CD4-positive, CD25-positive, alpha-beta regulatory T cell (primary cell): ENCODE data around the gene SLC44A2. TPM values are rescaled to one million over a fixed set of nuclear protein-coding genes. Genes with fewer than 3 reads are reported as not detected.

Experiments used
- ATAC-seq, 2 donors: fragments of 150-1000 bp; cut with Tn5 transposase; one replicate each; pipeline ENCODE4 v1.10.0; 2021; ENCODE audit warnings: low read depth in 2 of 2, moderate number of reproducible peaks in 2 of 2, moderate library complexity in 1 of 2
- DNase-seq, 3 donors: peaks; one replicate each; pipeline versions ENCODE4 v3.0.0 to v3.0.0-alpha.2; 2012 to 2022; ENCODE audit warnings: mixed read lengths in 1 of 3
- H3K27ac ChIP-seq: one replicate; pipeline ENCODE4 v1.7.0; 2013; ENCODE audit warnings: mild to moderate bottlenecking, low read length; ENCODE audit not compliant: insufficient read depth, poor library complexity, severe bottlenecking
- H3K27me3 ChIP-seq: one replicate; pipeline ENCODE4 v1.7.0; 2013; ENCODE audit warnings: low read length; ENCODE audit not compliant: control insufficient read depth, insufficient read depth
- H3K36me3 ChIP-seq: one replicate; pipeline ENCODE4 v1.7.0; 2013; ENCODE audit warnings: mild to moderate bottlenecking, low read length, moderate library complexity; ENCODE audit not compliant: control insufficient read depth, insufficient read depth
- H3K4me1 ChIP-seq: 2 replicates; pipeline ENCODE4 v1.7.0; 2013; ENCODE audit warnings: mild to moderate bottlenecking, low read length; ENCODE audit not compliant: insufficient read depth, control insufficient read depth, poor library complexity, severe bottlenecking
- H3K4me3 ChIP-seq: one replicate; pipeline ENCODE4 v1.7.0; 2013; ENCODE audit warnings: low read depth, mild to moderate bottlenecking, low read length, moderate library complexity
- H3K9me3 ChIP-seq, 2 experiments: 1 replicate in 1 of 2; 2 replicates in 1 of 2; pipeline ENCODE4 v1.7.0; 2013; ENCODE audit warnings: low read length in 2 of 2, mild to moderate bottlenecking in 1 of 2, moderate library complexity in 1 of 2; ENCODE audit not compliant: control insufficient read depth in 2 of 2
- H3K27ac Mint-ChIP-seq, 3 donors: one replicate each; pipeline ENCODE4 v1.8.0; 2020 to 2022; ENCODE audit warnings: mild to moderate bottlenecking in 3 of 3, mixed read lengths in 3 of 3, moderate library complexity in 2 of 3
- H3K27me3 Mint-ChIP-seq: one replicate; pipeline ENCODE4 v1.8.0; 2022; ENCODE audit warnings: mild to moderate bottlenecking, mixed read lengths
- H3K36me3 Mint-ChIP-seq: one replicate; pipeline ENCODE4 v1.8.0; 2020; ENCODE audit warnings: mixed read lengths
- H3K4me1 Mint-ChIP-seq, 4 donors: one replicate each; pipeline ENCODE4 v1.8.0; 2020 to 2022; ENCODE audit warnings: mixed read lengths in 4 of 4, mild to moderate bottlenecking in 1 of 4
- H3K4me3 Mint-ChIP-seq, 4 donors: one replicate each; pipeline ENCODE4 v1.8.0; 2020 to 2022; ENCODE audit warnings: mild to moderate bottlenecking in 4 of 4, mixed read lengths in 4 of 4, moderate library complexity in 3 of 4
- H3K9me3 Mint-ChIP-seq, 7 donors: one replicate each; pipeline ENCODE4 v1.8.0; 2020 to 2022; ENCODE audit warnings: mixed read lengths in 7 of 7, mild to moderate bottlenecking in 3 of 7, moderate library complexity in 2 of 7
- polyA plus RNA-seq, 4 donors: library from polyadenylated mRNA; unstranded; fragments of 300-500 nt; fragmentation: Illumina TruSeq; gene quantifications; one replicate each; pipeline ENCODE4 v1.2.3, GENCODE V29; 2021
- total RNA-seq: library from RNA; stranded (reverse); gene quantifications from one replicate; pipeline ENCODE4 v1.2.3, GENCODE V29; 2022

The SLC44A2 gene
- total and polyA plus RNA-seq, 5 donors from 2014 or later, result 225 to 280 (median 254) TPM

- H3K4me3 ChIP-seq, result no peak overlapping the region
- ATAC-seq (peak in 1 of 2 donors; percentile 18), DNase-seq (no peak)
- H3K9me3 ChIP-seq, result no peaks in the 10 kb centered on the region
- Mint-ChIP-seq H3K27ac (no peak overlapping the region), H3K36me3 (peaks cover 26% of the 10 kb centered on the region), H3K4me1 (peaks cover 0 to 2% (median 0%) of the 10 kb centered on the region in 4 donors), H3K27me3 (no peaks in the 10 kb centered on the region), H3K9me3 (no peaks in the 10 kb centered on the region), H3K4me3 (no peak overlapping the region)
- no peak overlapping the region for H3K27ac ChIP-seq
- no peaks in the 10 kb centered on the region for H3K27me3 ChIP-seq
- no peaks in the 10 kb centered on the region for H3K4me1 ChIP-seq
- peaks cover 92% of the 10 kb centered on the region for H3K36me3 ChIP-seq
These were observed 54.4 kb downstream of the SLC44A2 start for GRCh38 chr19:10679743-10680142.

DNA sequence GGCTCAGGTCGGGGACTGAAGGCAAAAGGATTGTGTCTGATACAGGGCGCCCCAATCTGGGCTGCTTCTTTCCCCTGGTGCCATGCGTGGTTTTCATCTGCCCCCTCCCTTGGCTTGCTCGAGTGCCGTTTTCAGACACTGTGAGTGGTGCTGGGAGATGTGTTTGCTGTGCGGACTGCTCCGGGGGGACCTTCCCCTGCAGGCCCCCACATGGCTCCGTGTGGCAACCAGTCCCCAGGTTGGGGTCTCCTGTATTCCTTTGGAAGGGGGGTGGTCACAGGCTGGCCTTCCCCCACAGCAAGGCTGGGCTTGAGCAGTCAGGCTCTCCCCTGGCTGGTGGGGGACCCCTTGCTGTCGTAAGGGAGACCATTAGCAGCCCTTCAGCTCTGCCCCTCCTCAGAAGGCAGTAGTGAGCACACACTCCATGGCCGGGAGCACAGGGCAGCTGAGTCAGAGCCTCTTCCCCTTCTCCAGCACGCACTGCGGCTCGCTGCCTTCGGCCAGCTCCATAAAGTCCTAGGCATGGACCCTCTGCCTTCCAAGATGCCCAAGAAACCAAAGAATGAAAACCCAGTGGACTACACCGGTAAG is 55.3 kb downstream of the SLC44A2 start:
- Mint-ChIP-seq H3K4me1 (no peaks in the 10 kb centered on the region), H3K27me3 (no peaks in the 10 kb centered on the region), H3K36me3 (peaks cover 27% of the 10 kb centered on the region), H3K9me3 (no peaks in the 10 kb centered on the region), H3K4me3 (no peak overlapping the region), H3K27ac (no peak overlapping the region)
- peaks cover 92% of the 10 kb centered on the region for H3K36me3 ChIP-seq
- H3K4me3 ChIP-seq, result no peak overlapping the region
- no peaks in the 10 kb centered on the region for H3K27me3 ChIP-seq
- ATAC-seq (no peak), DNase-seq (no peak)
- no peak overlapping the region for H3K27ac ChIP-seq
- no peaks in the 10 kb centered on the region for H3K4me1 ChIP-seq
- no peaks in the 10 kb centered on the region for H3K9me3 ChIP-seq

DNA sequence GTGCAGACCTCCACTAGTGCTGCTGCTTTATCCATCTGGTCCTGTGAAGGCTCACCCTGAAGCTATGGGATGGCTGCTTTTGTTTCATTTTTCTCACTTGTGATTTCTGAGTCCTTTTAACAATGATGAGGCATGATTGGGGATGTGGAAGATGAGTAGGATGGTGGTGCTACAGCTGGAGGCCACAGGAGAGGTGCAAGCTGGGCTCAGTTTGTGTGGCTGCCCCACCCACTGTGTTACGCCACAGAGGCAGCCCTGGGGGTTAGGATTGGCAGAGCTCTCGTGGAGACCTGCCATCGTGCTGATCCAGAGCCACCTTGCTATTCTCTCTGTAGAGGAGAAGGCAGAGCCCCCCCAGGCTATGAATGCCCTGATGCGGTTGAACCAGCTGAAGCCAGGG is 56.3 kb downstream of the SLC44A2 start:
- Histone ChIP-seq H3K27ac (no peak overlapping the region), H3K4me3 (no peak overlapping the region), H3K9me3 (no peaks in the 10 kb centered on the region), H3K27me3 (no peaks in the 10 kb centered on the region), H3K4me1 (no peaks in the 10 kb centered on the region), H3K36me3 (peaks cover 93% of the 10 kb centered on the region)
- Mint-ChIP-seq H3K36me3 (peaks cover 27% of the 10 kb centered on the region), H3K27ac (peak overlapping the region in 2 of 3 donors; percentile 25 to 48), H3K27me3 (no peaks in the 10 kb centered on the region), H3K4me3 (no peak overlapping the region), H3K9me3 (no peaks in the 10 kb centered on the region), H3K4me1 (no peaks in the 10 kb centered on the region)
- DNase-seq (no peak), ATAC-seq (no peak)

DNA sequence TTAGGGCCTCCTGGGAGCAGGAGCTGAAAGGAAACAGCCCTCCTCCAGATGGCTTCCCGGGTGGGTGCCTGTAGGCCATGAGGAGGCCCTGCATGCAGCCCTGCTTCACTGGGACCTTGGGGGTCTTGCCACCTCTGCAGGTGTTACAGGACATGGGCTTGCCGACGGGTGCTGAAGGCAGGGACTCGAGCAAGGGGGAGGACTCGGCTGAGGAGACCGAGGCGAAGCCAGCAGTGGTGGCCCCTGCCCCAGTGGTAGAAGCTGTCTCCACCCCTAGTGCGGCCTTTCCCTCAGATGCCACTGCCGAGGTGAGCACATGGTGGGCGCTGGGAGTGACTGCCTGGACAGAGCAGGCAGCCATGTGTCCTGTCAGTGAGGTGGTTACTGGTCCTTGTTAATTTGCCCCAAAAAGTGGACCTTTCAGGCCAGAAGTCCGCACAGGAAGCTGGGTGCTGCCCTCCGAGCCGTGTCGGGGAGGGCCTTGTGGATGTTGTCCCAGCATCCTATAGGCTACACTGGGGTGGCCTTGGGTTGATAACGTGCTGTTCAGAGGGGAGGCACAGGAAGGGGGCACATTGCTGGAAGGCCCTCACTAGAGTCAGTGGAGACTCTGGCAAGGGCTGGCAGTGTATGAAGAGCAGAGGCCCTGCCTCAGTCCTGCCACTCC is 57.2 kb downstream of the SLC44A2 start:
- H3K9me3 ChIP-seq, result no peaks in the 10 kb centered on the region
- H3K36me3 ChIP-seq, result peaks cover 92% of the 10 kb centered on the region
- DNase-seq, result no peak
- peaks cover 21% of the 10 kb centered on the region for H3K36me3 Mint-ChIP-seq
- H3K27me3 ChIP-seq, result no peaks in the 10 kb centered on the region
- H3K27ac Mint-ChIP-seq, result no peak overlapping the region
- H3K27me3 Mint-ChIP-seq, result no peaks in the 10 kb centered on the region
- H3K4me1 Mint-ChIP-seq, result no peaks in the 10 kb centered on the region
- no peak overlapping the region for H3K27ac ChIP-seq
- H3K4me3 ChIP-seq, result no peak overlapping the region
- H3K9me3 Mint-ChIP-seq, result no peaks in the 10 kb centered on the region
- H3K4me1 ChIP-seq, result no peaks in the 10 kb centered on the region
- ATAC-seq, result no peak
- H3K4me3 Mint-ChIP-seq, result no peak overlapping the region

DNA sequence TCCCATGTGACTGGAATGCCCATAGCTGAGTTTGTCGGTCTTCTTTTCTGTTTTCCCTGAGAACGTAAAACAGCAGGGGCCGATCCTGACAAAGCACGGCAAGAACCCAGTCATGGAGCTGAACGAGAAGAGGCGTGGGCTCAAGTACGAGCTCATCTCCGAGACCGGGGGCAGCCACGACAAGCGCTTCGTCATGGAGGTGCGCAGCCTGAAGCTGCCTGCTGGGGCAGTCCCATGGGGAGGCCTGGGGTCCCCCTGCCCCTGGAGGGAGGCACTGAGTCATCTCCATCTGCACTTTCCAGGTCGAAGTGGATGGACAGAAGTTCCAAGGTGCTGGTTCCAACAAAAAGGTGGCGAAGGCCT is 57.7 kb downstream of the SLC44A2 start:
- Mint-ChIP-seq H3K9me3 (no peaks in the 10 kb centered on the region), H3K27ac (no peak overlapping the region), H3K27me3 (no peaks in the 10 kb centered on the region), H3K36me3 (peaks cover 16% of the 10 kb centered on the region), H3K4me3 (no peak overlapping the region), H3K4me1 (no peaks in the 10 kb centered on the region)
- no peak overlapping the region for H3K27ac ChIP-seq
- no peaks in the 10 kb centered on the region for H3K4me1 ChIP-seq
- H3K9me3 ChIP-seq, result no peaks in the 10 kb centered on the region
- H3K36me3 ChIP-seq, result peaks cover 90% of the 10 kb centered on the region
- no peak overlapping the region for H3K4me3 ChIP-seq
- ATAC-seq, result no peak
- DNase-seq, result no peak
- no peaks in the 10 kb centered on the region for H3K27me3 ChIP-seq

DNA sequence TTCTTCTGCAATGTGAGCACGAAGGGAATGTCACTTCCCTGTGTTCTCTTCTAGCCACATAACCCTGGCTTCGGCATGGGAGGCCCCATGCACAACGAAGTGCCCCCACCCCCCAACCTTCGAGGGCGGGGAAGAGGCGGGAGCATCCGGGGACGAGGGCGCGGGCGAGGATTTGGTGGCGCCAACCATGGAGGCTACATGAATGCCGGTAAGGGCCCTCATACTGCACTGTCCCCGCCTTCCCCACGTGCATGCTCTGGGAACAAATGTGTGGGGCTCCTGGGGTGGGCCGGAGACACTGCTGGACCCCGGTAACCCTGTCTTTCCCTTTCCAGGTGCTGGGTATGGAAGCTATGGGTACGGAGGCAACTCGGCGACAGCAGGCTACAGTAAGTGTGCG is 58.2 kb downstream of the SLC44A2 start:
- Mint-ChIP-seq H3K9me3 (no peaks in the 10 kb centered on the region), H3K4me3 (no peak overlapping the region), H3K36me3 (peaks cover 13% of the 10 kb centered on the region), H3K4me1 (no peaks in the 10 kb centered on the region), H3K27me3 (no peaks in the 10 kb centered on the region), H3K27ac (no peak overlapping the region)
- no peak for DNase-seq
- ATAC-seq, result no peak
- peaks cover 88% of the 10 kb centered on the region for H3K36me3 ChIP-seq
- no peaks in the 10 kb centered on the region for H3K27me3 ChIP-seq
- H3K4me3 ChIP-seq, result no peak overlapping the region
- H3K27ac ChIP-seq, result no peak overlapping the region
- H3K9me3 ChIP-seq, result no peaks in the 10 kb centered on the region
- no peaks in the 10 kb centered on the region for H3K4me1 ChIP-seq

DNA sequence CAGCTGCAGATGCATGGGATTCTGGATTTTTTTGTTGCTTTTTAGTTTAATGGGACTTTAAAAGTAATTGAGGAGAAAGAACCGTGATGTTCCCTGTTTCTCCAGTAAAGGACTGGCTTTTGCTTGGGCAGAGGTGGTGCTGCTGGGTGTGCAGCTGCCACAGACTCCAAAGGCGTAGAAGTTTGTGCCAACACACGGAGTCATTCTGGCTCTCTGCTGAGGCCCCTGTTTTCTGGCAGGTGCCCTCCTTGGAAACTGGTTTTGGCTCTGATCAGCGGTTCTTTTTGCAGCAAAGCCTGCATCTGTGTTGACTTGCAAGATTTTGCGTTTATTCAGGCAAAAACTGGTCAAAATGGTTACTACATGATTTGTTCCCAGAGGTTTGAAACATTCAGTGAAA is 59.9 kb downstream of the SLC44A2 start:
- Mint-ChIP-seq H3K9me3 (no peaks in the 10 kb centered on the region), H3K36me3 (peaks cover 23% of the 10 kb centered on the region)

GRCh38 chr19:10686193-10686592 is 60.8 kb downstream of the SLC44A2 start:
- Mint-ChIP-seq H3K4me3 (no peak overlapping the region), H3K4me1 (no peaks in the 10 kb centered on the region), H3K9me3 (no peaks in the 10 kb centered on the region), H3K36me3 (peaks cover 21% of the 10 kb centered on the region), H3K27ac (no peak overlapping the region), H3K27me3 (no peaks in the 10 kb centered on the region)
- Histone ChIP-seq H3K4me1 (no peaks in the 10 kb centered on the region), H3K27ac (no peak overlapping the region), H3K9me3 (no peaks in the 10 kb centered on the region), H3K36me3 (peaks cover 87% of the 10 kb centered on the region), H3K27me3 (no peaks in the 10 kb centered on the region), H3K4me3 (no peak overlapping the region)
- ATAC-seq (no peak), DNase-seq (no peak)

More for the DNA sequence above, 59.9 kb downstream of the SLC44A2 start:
- no peak for DNase-seq
- Histone ChIP-seq H3K9me3 (no peaks in the 10 kb centered on the region), H3K4me1 (no peaks in the 10 kb centered on the region), H3K4me3 (no peak overlapping the region), H3K36me3 (peaks cover 87% of the 10 kb centered on the region), H3K27ac (no peak overlapping the region), H3K27me3 (no peaks in the 10 kb centered on the region)
- H3K27me3 Mint-ChIP-seq, result no peaks in the 10 kb centered on the region
- H3K4me3 Mint-ChIP-seq, result no peak overlapping the region
- ATAC-seq, result no peak
- no peaks in the 10 kb centered on the region for H3K4me1 Mint-ChIP-seq
- H3K27ac Mint-ChIP-seq, result no peak overlapping the region
